ENCODE results near the gene DHX35.

DHX35 gene

DNA sequence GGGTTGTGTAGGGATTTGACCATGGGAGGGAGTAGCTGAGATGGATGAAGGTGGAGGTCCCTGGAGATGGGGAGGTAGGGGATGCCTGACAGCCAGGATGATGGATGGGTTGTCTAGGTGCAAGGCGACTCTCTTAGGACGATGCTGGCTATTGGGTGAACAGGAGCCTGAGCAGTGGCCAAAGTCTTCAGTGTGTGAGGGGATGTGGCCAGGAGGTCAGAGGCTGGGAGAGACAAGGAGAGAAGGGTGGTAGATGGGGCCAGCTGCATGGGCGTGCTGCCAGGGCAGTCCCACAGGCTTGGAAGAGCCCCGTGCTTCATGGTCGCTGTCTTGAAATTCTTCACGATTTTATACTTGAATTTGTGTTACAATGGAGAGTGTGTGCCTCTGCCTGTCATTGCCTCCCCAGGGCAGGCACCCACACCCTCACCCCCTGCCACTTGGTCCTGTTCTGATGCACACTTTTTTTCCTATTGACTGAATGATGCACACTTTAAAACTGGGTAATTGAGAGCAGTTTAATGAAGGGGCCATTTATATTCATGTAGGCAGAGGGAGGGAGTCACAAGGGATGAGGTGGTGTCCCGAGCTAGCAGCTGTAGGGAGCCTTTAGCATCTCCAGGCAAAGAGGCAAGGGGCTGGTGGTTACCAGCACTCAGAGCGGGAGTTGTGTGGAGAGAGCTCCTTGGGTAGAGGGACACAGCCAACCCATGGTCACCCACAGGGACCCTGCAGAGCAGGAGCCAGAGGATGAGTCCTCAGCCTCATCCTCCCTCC, 120.7 kb downstream of the DHX35 start:
- H3K27ac ChIP-seq (ENCODE audit: low read length) = no peak overlapping the region
- TF ChIP-seq EZH2 (IDR thresholded peaks at IDR 0.05; ENCODE audit: borderline replicate concordance, low read depth, low read length, severe bottlenecking) = no peak
- TF ChIP-seq, protein P1, sequence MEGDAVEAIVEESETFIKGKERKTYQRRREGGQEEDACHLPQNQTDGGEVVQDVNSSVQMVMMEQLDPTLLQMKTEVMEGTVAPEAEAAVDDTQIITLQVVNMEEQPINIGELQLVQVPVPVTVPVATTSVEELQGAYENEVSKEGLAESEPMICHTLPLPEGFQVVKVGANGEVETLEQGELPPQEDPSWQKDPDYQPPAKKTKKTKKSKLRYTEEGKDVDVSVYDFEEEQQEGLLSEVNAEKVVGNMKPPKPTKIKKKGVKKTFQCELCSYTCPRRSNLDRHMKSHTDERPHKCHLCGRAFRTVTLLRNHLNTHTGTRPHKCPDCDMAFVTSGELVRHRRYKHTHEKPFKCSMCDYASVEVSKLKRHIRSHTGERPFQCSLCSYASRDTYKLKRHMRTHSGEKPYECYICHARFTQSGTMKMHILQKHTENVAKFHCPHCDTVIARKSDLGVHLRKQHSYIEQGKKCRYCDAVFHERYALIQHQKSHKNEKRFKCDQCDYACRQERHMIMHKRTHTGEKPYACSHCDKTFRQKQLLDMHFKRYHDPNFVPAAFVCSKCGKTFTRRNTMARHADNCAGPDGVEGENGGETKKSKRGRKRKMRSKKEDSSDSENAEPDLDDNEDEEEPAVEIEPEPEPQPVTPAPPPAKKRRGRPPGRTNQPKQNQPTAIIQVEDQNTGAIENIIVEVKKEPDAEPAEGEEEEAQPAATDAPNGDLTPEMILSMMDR (IDR thresholded peaks at IDR 0.05; ENCODE audit: borderline replicate concordance, extremely low read depth, low read length, poor library complexity, severe bottlenecking) = no peak
- no peak overlapping the region for H3K9ac ChIP-seq (ENCODE audit: low read depth, low read length)
- no peak for DNase-seq
- no peak overlapping the region for H2AFZ ChIP-seq (ENCODE audit: low read depth, low read length)
- no peak overlapping the region for H3K4me3 ChIP-seq (ENCODE audit: low read depth in 1 of 2, low read length in 2 of 2)
- H3K4me2 ChIP-seq (ENCODE audit: insufficient read depth, low read length) = no peak overlapping the region
- peaks cover 5% of the 10 kb centered on the region; the same call in 1 of the 2 replicates for H3K4me1 ChIP-seq (ENCODE audit: insufficient read depth, low read length)
- peaks cover 8% of the 10 kb centered on the region for H3K9me3 ChIP-seq (ENCODE audit: insufficient read depth, low read length, severe bottlenecking)
- no peaks in the 10 kb centered on the region for H3K79me2 ChIP-seq (ENCODE audit: insufficient read depth, low read length)
- no peaks in the 10 kb centered on the region for H4K20me1 ChIP-seq (ENCODE audit: insufficient read depth, low read length)
- no peak for ATAC-seq (ENCODE audit: insufficient read depth, low read depth)
- H3K36me3 ChIP-seq (ENCODE audit: insufficient read depth, low read length) = no peaks in the 10 kb centered on the region
- H3K27me3 ChIP-seq (ENCODE audit: insufficient read depth, low read length, poor library complexity) = no peaks in the 10 kb centered on the region

DNA sequence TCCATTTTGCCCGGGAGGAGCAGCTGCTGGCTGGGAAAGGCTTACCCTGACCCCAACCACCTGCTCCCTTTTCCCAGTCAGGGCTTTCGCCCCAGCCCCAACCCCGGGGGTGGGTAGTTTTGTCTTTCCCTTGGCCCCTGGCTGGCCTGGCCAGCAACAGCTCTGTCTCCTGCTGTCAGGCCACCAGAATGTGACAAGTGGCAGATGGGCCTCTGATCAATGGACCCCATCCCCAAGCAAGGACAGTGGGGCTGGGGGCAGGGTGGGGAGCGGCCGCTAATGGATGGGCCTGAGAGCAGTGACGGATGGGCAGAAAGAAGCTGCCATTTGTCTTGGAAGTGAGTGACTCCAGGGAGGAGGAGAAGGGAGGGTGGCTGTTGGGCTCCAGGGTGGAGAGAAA, 121.6 kb downstream of the DHX35 start:
- DNase-seq (no peak), ATAC-seq (ENCODE audit: insufficient read depth, low read depth) (no peak)
- Histone ChIP-seq H3K4me2 (ENCODE audit: insufficient read depth, low read length) (no peak overlapping the region), H3K9me3 (ENCODE audit: insufficient read depth, low read length, severe bottlenecking) (peaks cover 8% of the 10 kb centered on the region), H3K27me3 (ENCODE audit: insufficient read depth, low read length, poor library complexity) (no peaks in the 10 kb centered on the region), H2AFZ (ENCODE audit: low read depth, low read length) (no peak overlapping the region), H3K79me2 (ENCODE audit: insufficient read depth, low read length) (no peaks in the 10 kb centered on the region), H3K36me3 (ENCODE audit: insufficient read depth, low read length) (no peaks in the 10 kb centered on the region), H3K9ac (ENCODE audit: low read depth, low read length) (no peak overlapping the region), H3K4me1 (ENCODE audit: insufficient read depth, low read length) (0 out of 2 replicates have a peak, but pooled peaks cover 4% of the 10 kb centered on the region), H3K4me3 (ENCODE audit: low read depth in 1 of 2, low read length in 2 of 2) (no peak overlapping the region), H4K20me1 (ENCODE audit: insufficient read depth, low read length) (no peaks in the 10 kb centered on the region), H3K27ac (ENCODE audit: low read length) (no peak overlapping the region)
- TF ChIP-seq, protein P1 (IDR thresholded peaks at IDR 0.05; ENCODE audit: borderline replicate concordance, extremely low read depth, low read length, poor library complexity, severe bottlenecking) = no peak
- no peak for TF ChIP-seq EZH2 (IDR thresholded peaks at IDR 0.05; ENCODE audit: borderline replicate concordance, low read depth, low read length, severe bottlenecking)

DNA sequence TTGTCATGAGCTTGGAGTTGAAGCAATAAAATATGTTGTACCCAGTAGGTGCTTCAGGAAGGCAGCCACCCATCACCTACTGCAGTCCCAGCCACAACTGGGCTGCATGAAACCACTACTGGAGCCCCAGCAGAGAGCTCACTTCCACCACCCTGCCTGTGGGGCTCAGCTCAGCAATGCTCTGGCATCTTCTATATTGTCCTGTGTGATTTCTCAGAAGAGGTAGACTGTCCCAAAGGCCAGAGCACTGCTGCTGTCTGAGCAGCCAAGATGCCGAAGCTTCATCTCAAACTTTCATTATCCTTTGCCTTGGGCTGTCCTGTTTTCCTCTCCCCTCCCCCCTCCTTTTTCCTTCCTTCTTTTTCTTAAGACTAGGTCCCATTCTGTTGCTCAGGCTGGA, 126.9 kb downstream of the DHX35 start:
- Histone ChIP-seq H3K36me3 (ENCODE audit: insufficient read depth, low read length) (no peaks in the 10 kb centered on the region), H3K4me3 (ENCODE audit: low read depth in 1 of 2, low read length in 2 of 2) (no peak overlapping the region), H3K4me1 (ENCODE audit: insufficient read depth, low read length) (no peaks in the 10 kb centered on the region), H3K9ac (ENCODE audit: low read depth, low read length) (no peak overlapping the region), H3K79me2 (ENCODE audit: insufficient read depth, low read length) (no peaks in the 10 kb centered on the region), H3K27me3 (ENCODE audit: insufficient read depth, low read length, poor library complexity) (no peaks in the 10 kb centered on the region), H3K27ac (ENCODE audit: low read length) (no peak overlapping the region), H3K9me3 (ENCODE audit: insufficient read depth, low read length, severe bottlenecking) (peaks cover 8% of the 10 kb centered on the region), H4K20me1 (ENCODE audit: insufficient read depth, low read length) (no peaks in the 10 kb centered on the region), H3K4me2 (ENCODE audit: insufficient read depth, low read length) (no peak overlapping the region), H2AFZ (ENCODE audit: low read depth, low read length) (no peak overlapping the region)
- DNase-seq (no peak), ATAC-seq (ENCODE audit: insufficient read depth, low read depth) (peak; percentile 53; the same call in 1 of the 3 replicates)
- TF ChIP-seq EZH2 (IDR thresholded peaks at IDR 0.05; ENCODE audit: borderline replicate concordance, low read depth, low read length, severe bottlenecking) = no peak
- TF ChIP-seq, protein P1 (IDR thresholded peaks at IDR 0.05; ENCODE audit: borderline replicate concordance, extremely low read depth, low read length, poor library complexity, severe bottlenecking) = no peak

Measured in DND-41 (cell line).